Transverse colon (tissue), 4 donors: Measurements from ENCODE around the gene ANKZF1.

Source experiments
- CTCF ChIP-seq, 5 experiments: fragments of 200-600 bp in 3 of 5; fragments of 450-650 bp in 2 of 5; sonication (generic) in 3 of 5; IDR thresholded peaks; 1 replicate in 2 of 5; 2 replicates in 3 of 5; pipeline ENCODE4 v1.5.1; 2016 to 2017; ENCODE audit warnings: antibody characterized with exemption in 5 of 5, inconsistent platforms in 3 of 5, mild to moderate bottlenecking in 2 of 5, moderate library complexity in 1 of 5
- EP300 ChIP-seq: sonication (generic); formaldehyde crosslinking; IDR thresholded peaks from one replicate; pipeline ENCODE4 v1.6.1; 2017; ENCODE audit warnings: antibody characterized with exemption, low read depth
- POLR2A ChIP-seq: fragments of 450-650 bp; IDR thresholded peaks from one replicate; pipeline ENCODE4 v1.6.1; 2016; ENCODE audit warnings: antibody characterized with exemption, mild to moderate bottlenecking, moderate library complexity
- POLR2AphosphoS5 ChIP-seq, 3 donors: sonication (generic); formaldehyde crosslinking; IDR thresholded peaks; one replicate each; pipeline ENCODE4 v1.6.1; 2016; ENCODE audit warnings: antibody characterized with exemption in 3 of 3

GRCh38 chr2:219252084-219252483 lies 22.5 kb downstream of the ANKZF1 start:
- TF ChIP-seq CTCF (IDR thresholded peaks at IDR 0.05) (no peak), POLR2A (no peak), POLR2AphosphoS5 (IDR thresholded peaks at IDR 0.05) (no peak), EP300 (no peak)
